Measurements from ENCODE around the gene VEGFA. TPM values are rescaled to one million over a fixed set of nuclear protein-coding genes. Genes with fewer than 3 reads are reported as not detected.

The VEGFA gene
- total RNA-seq, 1 experiment from 2014 or later, result 407 TPM

GRCh38 chr6:43823390-43823789 lies 53.4 kb downstream of the VEGFA start:
- H3K9me3 Mint-ChIP-seq (ENCODE audit: low read depth, unreplicated experiment), result no peaks in the 10 kb centered on the region
- no peak overlapping the region for H3K27ac Mint-ChIP-seq (ENCODE audit: unreplicated experiment)
- H3K27me3 Mint-ChIP-seq (ENCODE audit: unreplicated experiment), result peaks cover 10% of the 10 kb centered on the region
- H3K36me3 Mint-ChIP-seq (ENCODE audit: insufficient read depth, unreplicated experiment), result no peaks in the 10 kb centered on the region
- BruUV-seq (replicated peaks), result no TSS peak
- intact Hi-C loops (cut with micrococcal nuclease; ENCODE audit: unreplicated experiment), result no loop called here
- H3K4me1 Mint-ChIP-seq (ENCODE audit: low read depth, unreplicated experiment), result peaks cover 45% of the 10 kb centered on the region
- no peak overlapping the region for H3K4me3 Mint-ChIP-seq (ENCODE audit: low read depth, unreplicated experiment)
- no peak for DNase-seq
- CTCF ChIA-PET, result no interaction called here
- no peak for TF ChIP-seq CTCF (IDR thresholded peaks at IDR 0.05; ENCODE audit: unreplicated experiment)

GRCh38 chr6:43823879-43824702 lies 54.1 kb downstream of the VEGFA start:
- intact Hi-C loops (cut with micrococcal nuclease; ENCODE audit: unreplicated experiment), result no loop called here
- peak overlapping the region; percentile 34 for H3K4me3 Mint-ChIP-seq (ENCODE audit: low read depth, unreplicated experiment)
- no peaks in the 10 kb centered on the region for H3K36me3 Mint-ChIP-seq (ENCODE audit: insufficient read depth, unreplicated experiment)
- DNase-seq, result peak; percentile 64
- H3K27me3 Mint-ChIP-seq (ENCODE audit: unreplicated experiment), result peaks cover 10% of the 10 kb centered on the region
- no peak overlapping the region for H3K27ac Mint-ChIP-seq (ENCODE audit: unreplicated experiment)
- CTCF ChIA-PET, result interaction anchor here (0.6 to 1.2 kb wide), 10 partner anchors 8 to 127 kb away, joined by 3 to 7 read pairs (median 4); partner anchors contain the start of gene VEGFA
- H3K4me1 Mint-ChIP-seq (ENCODE audit: low read depth, unreplicated experiment), result peaks cover 45% of the 10 kb centered on the region
- no peak for TF ChIP-seq CTCF (IDR thresholded peaks at IDR 0.05; ENCODE audit: unreplicated experiment)
- H3K9me3 Mint-ChIP-seq (ENCODE audit: low read depth, unreplicated experiment), result no peaks in the 10 kb centered on the region
- BruUV-seq (replicated peaks), result no TSS peak

DNA sequence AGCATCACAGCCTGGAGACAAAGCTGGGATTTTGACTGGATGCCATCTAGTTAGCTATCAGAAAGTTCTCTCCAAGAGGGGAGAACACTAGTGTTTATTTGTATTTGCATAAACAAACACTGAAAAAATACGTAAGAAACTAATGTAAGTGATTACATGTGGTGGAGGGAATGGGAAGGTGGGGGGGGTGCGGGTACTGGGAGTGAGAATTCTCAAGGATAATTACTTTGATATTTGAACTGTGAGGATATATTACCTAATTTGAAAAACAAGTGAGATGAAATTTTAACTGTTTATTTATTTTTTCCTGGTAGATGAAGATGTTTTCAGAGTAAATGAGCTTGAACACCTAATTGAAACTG lies 54.7 kb downstream of the VEGFA start:
- CTCF ChIA-PET, result interaction anchor here (0.6 to 1.5 kb wide), 11 partner anchors 8 to 178 kb away, joined by 3 to 7 read pairs (median 4); partner anchors contain the start of gene VEGFA
- Mint-ChIP-seq H3K4me1 (ENCODE audit: low read depth, unreplicated experiment) (peaks cover 51% of the 10 kb centered on the region), H3K27me3 (ENCODE audit: unreplicated experiment) (peaks cover 10% of the 10 kb centered on the region), H3K9me3 (ENCODE audit: low read depth, unreplicated experiment) (no peaks in the 10 kb centered on the region), H3K27ac (ENCODE audit: unreplicated experiment) (no peak overlapping the region), H3K4me3 (ENCODE audit: low read depth, unreplicated experiment) (peak overlapping the region; percentile 34), H3K36me3 (ENCODE audit: insufficient read depth, unreplicated experiment) (no peaks in the 10 kb centered on the region)
- BruUV-seq (replicated peaks), result no TSS peak
- no peak for DNase-seq
- intact Hi-C loops (cut with micrococcal nuclease; ENCODE audit: unreplicated experiment), result no loop called here
- TF ChIP-seq CTCF (IDR thresholded peaks at IDR 0.05; ENCODE audit: unreplicated experiment), result no peak

- Mint-ChIP-seq H3K9me3 (ENCODE audit: low read depth, unreplicated experiment) (no peaks in the 10 kb centered on the region), H3K27ac (ENCODE audit: unreplicated experiment) (no peak overlapping the region), H3K4me3 (ENCODE audit: low read depth, unreplicated experiment) (no peak overlapping the region), H3K27me3 (ENCODE audit: unreplicated experiment) (peaks cover 10% of the 10 kb centered on the region), H3K36me3 (ENCODE audit: insufficient read depth, unreplicated experiment) (no peaks in the 10 kb centered on the region), H3K4me1 (ENCODE audit: low read depth, unreplicated experiment) (peaks cover 58% of the 10 kb centered on the region)
- intact Hi-C loops (cut with micrococcal nuclease; ENCODE audit: unreplicated experiment), result no loop called here
- BruUV-seq (replicated peaks), result no TSS peak
- DNase-seq, result no peak
- CTCF ChIA-PET, result interaction anchor here (1.0 to 1.5 kb wide), 6 partner anchors 7 to 177 kb away, joined by 3 to 7 read pairs (median 4); partner anchors contain the start of gene VEGFA
- no peak for TF ChIP-seq CTCF (IDR thresholded peaks at IDR 0.05; ENCODE audit: unreplicated experiment)
Observed at GRCh38 chr6:43825187-43826115, 55.4 kb downstream of the VEGFA start.
